WERI-Rb-1 (cell line): ENCODE results near the gene MBTPS1.
A peak's percentile ranks its signal among the peaks of the same experiment; 100 is the strongest.

ENCODE experiments used
- DNase-seq: peaks from one replicate; pipeline ENCODE4 v3.0.0-alpha.2; 2020
- H3K27ac ChIP-seq: fragments of 250-450 bp; sonication (Bioruptor Pico); 2 replicates; pipeline ENCODE4 v1.5.1; 2020; ENCODE audit warnings: mild to moderate bottlenecking, moderate library complexity
- H3K27me3 ChIP-seq: fragments of 250-450 bp; sonication (Bioruptor Pico); 2 replicates; pipeline ENCODE4 v1.5.1; 2021; ENCODE audit warnings: mild to moderate bottlenecking, low read depth, moderate library complexity; ENCODE audit not compliant: insufficient read depth, severe bottlenecking
- H3K36me3 ChIP-seq: fragments of 250-450 bp; sonication (Bioruptor Pico); 2 replicates; pipeline ENCODE4 v1.5.1; 2020; ENCODE audit warnings: mild to moderate bottlenecking, moderate library complexity
- H3K4me3 ChIP-seq: 2 replicates; pipeline ENCODE4 v1.5.1; 2011; ENCODE audit warnings: low read depth, mild to moderate bottlenecking, control low read depth, low read length
- H3K9me3 ChIP-seq: fragments of 250-450 bp; sonication (Bioruptor Pico); 2 replicates; pipeline ENCODE4 v1.5.1; 2021; ENCODE audit warnings: mild to moderate bottlenecking, moderate library complexity; ENCODE audit not compliant: severe bottlenecking
- CTCF ChIP-seq: IDR thresholded peaks from 2 replicates; pipeline ENCODE4 v1.5.1; 2011; ENCODE audit warnings: low read depth, mild to moderate bottlenecking, control low read depth, inconsistent platforms, low read length

MBTPS1 gene

GRCh38 chr16:84093120-84093878 lies 23.4 kb downstream of the MBTPS1 start:
- Histone ChIP-seq H3K27me3 (no peaks in the 10 kb centered on the region), H3K36me3 (peaks cover 37% of the 10 kb centered on the region), H3K9me3 (no peaks in the 10 kb centered on the region), H3K4me3 (peak overlapping the region; percentile 16; the same call in 1 of the 2 replicates), H3K27ac (peak overlapping the region; percentile 83)
- DNase-seq: no peak
- TF ChIP-seq CTCF: no peak

GRCh38 chr16:84091460-84091859 lies 25.3 kb downstream of the MBTPS1 start:
- Histone ChIP-seq H3K4me3 (no peak overlapping the region), H3K27ac (peak overlapping the region; percentile 83), H3K27me3 (no peaks in the 10 kb centered on the region), H3K9me3 (no peaks in the 10 kb centered on the region), H3K36me3 (peaks cover 37% of the 10 kb centered on the region)
- no peak for TF ChIP-seq CTCF
- peak; percentile 45 for DNase-seq

- peaks cover 41% of the 10 kb centered on the region for H3K36me3 ChIP-seq
- no peak overlapping the region for H3K4me3 ChIP-seq
- DNase-seq: no peak
- H3K27ac ChIP-seq: no peak overlapping the region
- no peak for TF ChIP-seq CTCF
- H3K27me3 ChIP-seq: no peaks in the 10 kb centered on the region
- no peaks in the 10 kb centered on the region for H3K9me3 ChIP-seq
These were observed 26.5 kb downstream of the MBTPS1 start for GRCh38 chr16:84090211-84090610.

- Histone ChIP-seq H3K4me3 (no peak overlapping the region), H3K27ac (no peak overlapping the region), H3K36me3 (peaks cover 37% of the 10 kb centered on the region), H3K9me3 (no peaks in the 10 kb centered on the region), H3K27me3 (no peaks in the 10 kb centered on the region)
- TF ChIP-seq CTCF: peak; percentile 50
- DNase-seq: peak; percentile 59
These were observed 27.9 kb downstream of the MBTPS1 start for GRCh38 chr16:84088695-84089395.

GRCh38 chr16:84087466-84088151 lies 29.1 kb downstream of the MBTPS1 start:
- TF ChIP-seq CTCF: no peak
- Histone ChIP-seq H3K4me3 (no peak overlapping the region), H3K36me3 (peaks cover 29% of the 10 kb centered on the region), H3K27me3 (no peaks in the 10 kb centered on the region), H3K9me3 (no peaks in the 10 kb centered on the region), H3K27ac (no peak overlapping the region)
- no peak for DNase-seq
